ENCODE measurements around the gene COX7B2. TPM values are rescaled to one million over a fixed set of nuclear protein-coding genes. Genes with fewer than 3 reads are reported as not detected.
A peak's percentile ranks its signal among the peaks of the same experiment; 100 is the strongest.

The COX7B2 gene
- total RNA-seq, 1 donor from 2014 or later = not detected

- DNase-seq (ENCODE audit: low spot score) = no peak
Measured at GRCh38 chr4:46890056-46890455, 19.0 kb downstream of the COX7B2 start.

DNA sequence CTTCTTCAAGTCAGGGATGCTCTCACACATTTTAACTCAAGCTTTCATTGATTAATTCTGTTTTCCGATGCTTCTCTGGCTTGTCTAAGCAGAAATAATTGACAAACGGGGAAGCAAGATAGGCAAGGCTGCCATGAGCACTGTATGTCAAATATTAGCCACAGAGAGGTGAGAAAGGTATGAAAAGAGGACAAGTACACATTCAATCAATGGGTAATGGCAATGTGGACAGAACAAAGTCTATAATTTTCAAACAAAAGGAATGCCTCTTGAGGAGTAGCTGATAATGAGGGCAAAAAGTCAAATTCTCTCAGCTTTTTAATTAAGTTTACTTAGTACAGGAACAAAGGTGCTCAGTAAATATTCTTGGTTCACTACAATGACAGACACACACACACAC is 19.6 kb downstream of the COX7B2 start:
- no peak for DNase-seq (ENCODE audit: low spot score)

GRCh38 chr4:46886711-46887110 is 22.3 kb downstream of the COX7B2 start:
- no peak for DNase-seq (ENCODE audit: low spot score)

- no peak for DNase-seq (ENCODE audit: low spot score)
Measured at GRCh38 chr4:46878641-46879040, 30.4 kb downstream of the COX7B2 start.

DNA sequence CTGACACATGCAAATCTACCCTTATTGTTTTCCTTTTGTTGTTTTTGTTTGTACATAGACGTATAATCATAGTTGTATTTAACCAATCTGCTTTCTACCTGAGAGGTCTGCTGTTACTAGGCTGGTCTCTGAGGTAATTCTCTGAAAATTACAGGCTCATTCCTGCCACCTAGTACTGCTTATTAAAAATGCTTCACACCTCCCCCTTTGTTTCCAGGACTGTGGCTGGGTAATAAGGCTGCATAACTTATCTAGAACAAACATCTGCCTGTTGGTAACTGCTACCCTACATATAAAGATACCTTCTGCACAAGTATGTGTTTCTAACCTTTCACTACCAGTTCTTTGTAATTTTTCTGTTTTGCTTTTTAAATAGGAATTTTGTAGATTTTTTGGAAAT is 34.2 kb downstream of the COX7B2 start:
- no peak for DNase-seq (ENCODE audit: low spot score)

DNA sequence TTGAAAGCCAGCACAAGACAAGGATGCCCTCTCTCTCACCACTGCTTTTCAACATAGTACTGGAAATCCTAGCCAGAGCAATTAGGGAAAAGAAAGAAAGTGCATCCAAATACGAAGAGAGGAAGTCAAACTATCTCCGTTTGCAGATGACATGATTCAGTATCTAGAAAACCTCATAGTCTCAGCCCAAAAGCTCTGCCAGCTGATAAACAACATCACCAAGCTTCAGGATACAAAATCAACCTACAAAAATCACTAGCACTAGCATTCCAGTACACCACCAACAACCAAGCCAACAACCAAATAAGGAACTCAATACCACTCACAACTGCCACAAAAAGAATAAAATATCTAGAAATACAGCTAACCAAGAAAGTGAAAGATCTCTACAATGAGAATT is 38.6 kb downstream of the COX7B2 start:
- DNase-seq (ENCODE audit: low spot score) = no peak

DNA sequence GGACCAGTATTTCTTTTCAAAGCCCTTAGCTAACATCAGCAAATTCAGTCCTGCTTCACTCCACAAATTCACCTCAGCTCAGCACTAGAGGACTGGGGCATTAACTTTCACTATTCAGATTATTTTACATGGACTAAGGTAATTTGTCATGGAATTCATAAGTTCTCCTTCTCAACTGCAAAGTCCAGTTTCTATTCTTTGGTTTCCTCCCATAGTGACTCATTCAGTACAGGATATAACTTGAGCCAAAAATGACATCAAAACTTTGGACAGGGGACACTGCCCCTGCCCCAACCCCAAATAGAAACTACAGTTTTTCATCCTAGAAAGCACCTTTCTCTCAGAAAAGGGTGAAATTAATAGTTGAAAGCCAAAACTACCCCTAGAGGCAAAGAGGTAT is 52.7 kb downstream of the COX7B2 start:
- no peak for DNase-seq (ENCODE audit: low spot score)

GRCh38 chr4:46852800-46853199 is 56.2 kb downstream of the COX7B2 start:
- DNase-seq (ENCODE audit: low spot score) = no peak

DNA sequence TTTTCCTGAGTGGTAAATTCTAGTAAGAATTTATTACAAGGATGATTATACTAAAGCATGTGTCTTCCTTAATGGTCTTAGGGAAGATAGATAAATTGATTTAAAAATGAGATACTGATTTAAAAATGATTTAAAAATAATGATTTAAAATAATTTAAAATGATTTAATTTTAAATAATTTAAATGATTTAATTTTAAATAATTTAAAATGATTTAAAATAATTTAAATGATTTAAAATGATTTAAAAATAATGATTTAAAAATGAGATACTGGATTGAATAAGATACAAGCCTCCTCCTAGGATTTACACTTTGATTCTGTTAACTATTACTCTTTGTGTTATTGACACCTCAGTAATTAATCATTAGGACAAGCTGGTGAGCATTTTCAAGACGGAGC is 59.0 kb downstream of the COX7B2 start:
- no peak for DNase-seq (ENCODE audit: low spot score)

DNA sequence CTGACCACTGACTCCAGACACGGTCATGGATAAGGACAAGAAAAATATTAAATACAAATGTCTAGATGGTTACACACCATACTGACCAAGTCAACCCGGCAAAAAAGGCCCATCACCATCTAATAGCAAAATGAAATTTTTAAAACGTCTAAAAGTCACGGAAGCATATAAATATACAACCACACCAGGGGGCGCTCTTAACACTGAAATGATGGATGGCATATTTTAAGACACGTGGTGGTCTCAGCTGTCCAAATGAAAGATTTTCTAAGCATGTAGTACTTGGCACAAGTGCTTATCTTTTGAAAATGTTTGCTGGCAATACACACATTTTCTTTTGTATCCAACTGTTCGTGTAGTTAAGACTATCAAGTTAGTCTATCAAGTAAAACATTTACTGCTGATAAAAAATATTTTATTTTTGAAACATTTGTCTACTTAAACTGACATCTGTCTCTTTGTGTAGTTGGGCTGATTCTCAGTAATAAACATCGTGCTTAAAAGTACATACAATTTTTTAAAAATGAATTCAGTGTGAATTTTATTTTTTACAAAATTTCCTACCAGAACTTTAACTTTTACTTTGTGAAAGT is 64.6 kb downstream of the COX7B2 start:
- DNase-seq (ENCODE audit: low spot score) = no peak

DNA sequence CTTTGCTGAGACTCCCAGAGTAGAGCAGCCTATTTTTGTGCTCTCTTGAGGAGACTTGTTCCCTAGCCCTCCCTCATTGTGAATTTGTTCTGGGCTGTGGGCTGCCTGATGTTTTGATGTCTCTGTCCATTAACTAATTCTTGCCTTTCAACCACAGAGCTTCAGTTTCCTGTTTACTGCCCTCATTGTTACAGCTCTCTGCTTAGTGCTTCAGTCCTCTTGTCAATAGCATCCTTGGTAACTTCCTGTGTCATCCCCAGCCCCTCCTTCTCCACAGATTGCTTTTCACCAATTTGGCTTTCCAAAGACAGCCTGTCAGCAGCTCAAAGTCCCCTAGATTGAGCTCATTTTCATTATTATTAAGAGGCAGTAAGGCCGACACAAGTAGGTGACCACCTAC is 69.9 kb downstream of the COX7B2 start:
- no peak for DNase-seq (ENCODE audit: low spot score)

GRCh38 chr4:46837639-46838038 is 71.4 kb downstream of the COX7B2 start:
- DNase-seq (ENCODE audit: low spot score) = no peak

DNA sequence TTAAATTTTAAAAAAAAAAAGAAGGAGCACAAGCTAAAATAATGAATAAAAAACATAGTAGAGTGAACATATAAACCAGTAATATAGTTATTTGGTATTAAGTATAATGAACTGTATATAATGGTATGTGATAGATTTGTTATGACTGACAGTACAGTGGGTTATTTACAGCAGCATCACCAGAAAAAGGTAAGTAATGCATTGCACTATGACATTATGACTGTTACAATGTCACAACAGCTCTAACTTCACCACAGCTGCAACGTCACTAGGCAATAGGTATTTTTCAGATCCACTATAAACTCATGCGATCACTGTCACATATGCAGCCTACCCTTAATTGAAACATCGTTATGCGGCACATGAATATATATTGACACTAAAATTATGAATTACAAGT is 72.5 kb downstream of the COX7B2 start:
- no peak for DNase-seq (ENCODE audit: low spot score)

DNA sequence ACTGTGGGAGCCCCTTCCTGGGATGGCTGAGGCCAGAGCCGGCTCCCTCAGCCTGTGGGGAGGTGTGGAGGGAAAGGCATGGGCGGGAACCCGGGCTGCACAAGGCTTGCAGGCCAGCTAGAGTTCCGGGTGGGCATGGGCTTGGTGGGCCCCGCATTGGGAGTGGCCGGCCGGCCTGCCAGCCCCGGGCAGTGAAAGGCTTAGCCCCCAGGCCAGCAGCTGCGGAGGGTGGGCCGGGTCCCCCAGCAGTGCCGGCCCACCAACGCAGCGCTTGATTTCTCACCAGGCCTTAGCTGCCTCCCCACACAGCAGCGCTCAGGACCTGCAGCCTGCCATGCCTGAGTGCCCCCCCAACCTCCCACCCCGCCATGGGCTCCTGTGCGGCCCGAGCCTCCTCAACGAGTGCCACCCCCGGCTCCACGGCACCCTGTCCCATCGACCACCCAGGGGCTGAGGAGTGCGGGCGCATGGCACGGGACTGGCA is 78.0 kb downstream of the COX7B2 start:
- no peak for DNase-seq (ENCODE audit: low spot score)

- DNase-seq (ENCODE audit: low spot score) = no peak
Measured at GRCh38 chr4:46820154-46820553, 88.9 kb downstream of the COX7B2 start.

- DNase-seq (ENCODE audit: low spot score) = no peak
Measured at GRCh38 chr4:46819095-46819494, 90.0 kb downstream of the COX7B2 start.

DNA sequence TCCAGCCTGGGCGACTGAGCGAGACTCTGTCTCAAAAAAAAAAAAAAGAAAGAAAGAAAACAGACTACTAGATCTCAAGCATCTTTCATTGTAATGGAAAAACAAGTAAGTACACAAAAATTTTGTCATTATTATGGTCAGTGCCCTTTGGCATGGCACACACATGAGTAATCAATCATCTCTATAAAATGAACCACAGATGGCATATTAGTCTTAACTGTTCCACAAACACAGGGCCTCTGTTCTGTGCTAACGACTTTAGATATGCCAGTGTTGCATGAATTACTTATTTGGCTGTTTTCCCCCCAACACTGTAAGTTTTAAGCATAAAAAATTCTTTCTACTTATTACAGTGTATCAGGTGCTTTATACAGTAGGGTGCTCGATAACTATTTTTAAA is 90.4 kb downstream of the COX7B2 start:
- no peak for DNase-seq (ENCODE audit: low spot score)

- no peak for DNase-seq (ENCODE audit: low spot score)
Measured at GRCh38 chr4:46817806-46818205, 91.2 kb downstream of the COX7B2 start.

GRCh38 chr4:46804781-46805413 is 104.1 kb downstream of the COX7B2 start:
- peak; percentile 84 for DNase-seq (ENCODE audit: low spot score)

- no peak for DNase-seq (ENCODE audit: low spot score)
Measured at GRCh38 chr4:46793036-46793435, 116.0 kb downstream of the COX7B2 start.

DNA sequence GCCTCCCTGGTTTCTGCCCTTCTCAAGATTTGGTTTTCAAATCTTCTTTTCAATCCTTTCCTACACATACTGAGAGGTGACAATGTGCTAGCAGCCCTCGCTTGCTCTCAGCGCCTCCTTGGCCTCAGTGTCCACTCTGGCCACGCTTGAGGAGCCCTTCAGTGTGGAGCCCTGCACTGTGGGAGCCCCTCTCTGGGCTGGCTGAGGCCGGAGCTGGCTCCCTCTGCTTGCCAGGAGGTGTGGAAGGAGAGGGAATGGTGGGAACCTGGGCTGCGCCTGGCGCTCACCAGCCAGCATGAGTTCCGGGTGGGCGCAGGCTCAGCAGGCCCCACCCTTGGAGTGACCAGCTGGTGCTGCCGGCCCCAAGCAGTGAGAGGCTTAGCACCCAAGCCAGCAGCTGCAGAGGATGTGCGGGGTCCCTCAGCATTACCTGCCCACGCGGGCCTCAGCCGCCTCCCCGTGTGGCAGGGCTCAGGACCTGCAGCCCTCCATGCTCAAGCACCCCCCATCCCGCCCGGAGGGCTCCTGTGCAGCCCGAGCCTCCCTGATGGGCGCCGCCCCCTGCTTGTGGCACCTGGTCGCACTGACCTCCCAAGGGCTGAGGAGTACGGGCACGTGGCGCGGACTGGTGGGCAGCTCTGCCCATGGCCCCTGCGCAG is 127.5 kb downstream of the COX7B2 start:
- no peak for DNase-seq (ENCODE audit: low spot score)

- DNase-seq (ENCODE audit: low spot score) = no peak
Measured at GRCh38 chr4:46765465-46765864, 143.6 kb downstream of the COX7B2 start.

DNA sequence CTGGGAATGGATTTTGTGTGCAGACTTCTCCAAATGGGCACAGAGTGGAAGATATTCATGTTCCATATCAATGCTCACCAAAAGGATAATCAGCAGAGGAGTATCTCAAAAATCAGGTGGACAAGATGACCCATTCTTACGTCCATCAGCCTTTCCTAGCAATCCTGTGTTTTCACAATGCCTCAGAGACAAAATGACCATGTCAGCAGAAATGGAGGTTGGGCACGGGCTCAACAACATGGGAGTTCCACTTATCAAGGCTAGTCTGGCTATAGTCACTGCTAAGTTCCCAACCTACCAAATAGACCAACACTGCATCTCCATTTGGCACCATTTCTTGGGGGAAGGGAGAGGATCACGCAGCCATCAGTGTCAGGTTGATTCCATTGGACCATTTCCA is 179.0 kb downstream of the COX7B2 start:
- DNase-seq (ENCODE audit: low spot score) = no peak
